ENCODE data around the gene BAG2. TPM values are rescaled to one million over a fixed set of nuclear protein-coding genes. Genes with fewer than 3 reads are reported as not detected.

Gene BAG2
- total and polyA plus RNA-seq, 8 donors = 2.0 to 48.7 (median 5.6) TPM

DNA sequence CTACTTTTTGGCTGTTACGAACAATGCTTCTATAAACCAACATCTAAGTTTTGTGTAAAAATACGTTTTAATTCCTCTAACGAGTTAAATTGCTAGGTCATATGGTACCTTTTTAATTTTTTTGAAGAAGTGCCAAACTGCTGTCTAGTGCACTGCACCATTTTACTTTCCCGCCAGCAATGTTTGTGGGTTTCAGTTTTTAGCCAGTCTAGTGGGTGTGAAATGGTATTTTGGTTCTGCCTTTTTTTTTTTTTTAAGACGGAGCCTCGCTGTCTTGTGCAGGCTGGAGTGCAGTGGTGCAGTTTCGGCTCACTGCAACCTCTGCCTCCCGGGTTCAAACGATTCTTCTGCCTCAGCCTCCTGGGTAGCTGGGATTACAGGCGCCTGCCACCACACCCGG lies 34.1 kb upstream of the BAG2 start:
- WGBS, 5 donors = 95 to 97% (median 96%) methylated on average over 11 of the region's 11 CpGs
- no peak overlapping the region for H3K4me3 ChIP-seq
- DNase-seq = no peak
- peaks cover 0 to 65% (median 65%) of the 10 kb centered on the region in 4 donors for H3K36me3 ChIP-seq
- intact Hi-C loops (cut with DNase I; ENCODE audit: low total_unique reads) = no loop called here
- no peak for TF ChIP-seq EP300 (IDR thresholded peaks at IDR 0.05)
- TF ChIP-seq POLR2AphosphoS5 (IDR thresholded peaks at IDR 0.05) = no peak
- TF ChIP-seq, protein P1, sequence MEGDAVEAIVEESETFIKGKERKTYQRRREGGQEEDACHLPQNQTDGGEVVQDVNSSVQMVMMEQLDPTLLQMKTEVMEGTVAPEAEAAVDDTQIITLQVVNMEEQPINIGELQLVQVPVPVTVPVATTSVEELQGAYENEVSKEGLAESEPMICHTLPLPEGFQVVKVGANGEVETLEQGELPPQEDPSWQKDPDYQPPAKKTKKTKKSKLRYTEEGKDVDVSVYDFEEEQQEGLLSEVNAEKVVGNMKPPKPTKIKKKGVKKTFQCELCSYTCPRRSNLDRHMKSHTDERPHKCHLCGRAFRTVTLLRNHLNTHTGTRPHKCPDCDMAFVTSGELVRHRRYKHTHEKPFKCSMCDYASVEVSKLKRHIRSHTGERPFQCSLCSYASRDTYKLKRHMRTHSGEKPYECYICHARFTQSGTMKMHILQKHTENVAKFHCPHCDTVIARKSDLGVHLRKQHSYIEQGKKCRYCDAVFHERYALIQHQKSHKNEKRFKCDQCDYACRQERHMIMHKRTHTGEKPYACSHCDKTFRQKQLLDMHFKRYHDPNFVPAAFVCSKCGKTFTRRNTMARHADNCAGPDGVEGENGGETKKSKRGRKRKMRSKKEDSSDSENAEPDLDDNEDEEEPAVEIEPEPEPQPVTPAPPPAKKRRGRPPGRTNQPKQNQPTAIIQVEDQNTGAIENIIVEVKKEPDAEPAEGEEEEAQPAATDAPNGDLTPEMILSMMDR (IDR thresholded peaks at IDR 0.05) = no peak
- TF ChIP-seq POLR2A (IDR thresholded peaks at IDR 0.05) = no peak
- no peak overlapping the region for H3K27ac ChIP-seq
- H3K4me1 ChIP-seq = no peaks in the 10 kb centered on the region
- H3K9me3 ChIP-seq = no peaks in the 10 kb centered on the region
- no peaks in the 10 kb centered on the region for H3K27me3 ChIP-seq

DNA sequence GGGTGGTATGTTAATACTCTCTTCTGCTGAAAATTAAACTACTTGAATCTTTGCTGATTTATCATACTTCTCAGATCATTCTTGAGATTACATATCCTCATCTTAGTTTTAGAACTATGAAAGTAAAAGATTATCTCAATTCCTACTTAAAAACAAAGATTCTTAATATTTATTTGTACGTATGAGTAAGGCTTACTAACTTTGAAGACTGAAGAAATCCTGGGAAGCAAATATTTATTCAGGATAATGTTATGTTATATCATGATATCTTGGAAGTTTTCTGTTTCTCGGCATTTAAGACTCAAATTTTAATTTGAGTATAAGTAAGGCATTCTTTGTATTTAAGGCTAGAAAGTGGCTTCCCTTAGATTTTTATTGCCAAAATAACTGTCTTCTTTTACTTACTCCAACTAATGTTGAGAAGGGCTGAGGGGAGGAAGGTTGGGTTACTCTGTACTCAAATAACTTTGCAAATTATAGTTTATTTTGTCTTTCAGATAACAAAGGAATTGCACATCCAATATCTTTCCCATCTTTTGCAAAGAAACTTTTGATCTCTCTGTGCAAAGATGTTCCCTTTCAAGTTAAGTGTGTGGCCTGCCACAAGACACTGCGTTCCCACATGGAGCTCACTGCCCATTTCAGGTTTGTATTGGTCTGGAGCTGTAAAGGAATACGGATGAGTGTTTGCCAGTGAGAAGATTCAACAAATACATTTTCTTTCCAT lies 30.5 kb upstream of the BAG2 start:
- Histone ChIP-seq H3K4me1 (no peaks in the 10 kb centered on the region), H3K4me3 (no peak overlapping the region), H3K27ac (no peak overlapping the region), H3K27me3 (no peaks in the 10 kb centered on the region), H3K9me3 (no peaks in the 10 kb centered on the region), H3K36me3 (peaks cover 6 to 58% (median 46%) of the 10 kb centered on the region in 4 donors)
- intact Hi-C loops (cut with DNase I; ENCODE audit: low total_unique reads) = no loop called here
- TF ChIP-seq, protein P1 (IDR thresholded peaks at IDR 0.05) = no peak
- TF ChIP-seq POLR2AphosphoS5 (IDR thresholded peaks at IDR 0.05) (no peak), POLR2A (IDR thresholded peaks at IDR 0.05) (no peak), EP300 (IDR thresholded peaks at IDR 0.05) (no peak)
- WGBS, 5 donors = 75 to 86% (median 80%) methylated on average over 4 of the region's 4 CpGs
- DNase-seq = no peak

DNA sequence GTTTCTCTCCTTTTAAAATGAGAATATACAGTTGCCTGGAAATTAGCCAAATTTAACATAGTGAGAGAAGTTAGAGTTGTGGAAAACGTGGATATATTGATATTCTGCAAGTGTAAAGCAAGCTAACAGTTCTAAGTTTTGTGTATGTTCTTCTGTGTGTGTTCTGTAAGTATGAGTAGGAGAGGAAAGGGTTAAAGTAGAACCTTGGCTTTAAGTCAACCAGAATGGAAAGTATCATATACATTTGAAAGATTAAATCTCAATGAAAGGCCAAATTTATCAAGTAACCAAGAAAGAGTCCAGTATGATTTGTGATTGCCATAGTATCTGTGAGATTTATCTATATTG lies 30.0 kb upstream of the BAG2 start:
- Histone ChIP-seq H3K27ac (no peak overlapping the region), H3K9me3 (no peaks in the 10 kb centered on the region), H3K4me1 (no peaks in the 10 kb centered on the region), H3K27me3 (no peaks in the 10 kb centered on the region), H3K36me3 (peaks cover 7 to 55% (median 45%) of the 10 kb centered on the region in 4 donors), H3K4me3 (no peak overlapping the region)
- TF ChIP-seq POLR2AphosphoS5 (IDR thresholded peaks at IDR 0.05) (no peak), EP300 (IDR thresholded peaks at IDR 0.05) (no peak), POLR2A (IDR thresholded peaks at IDR 0.05) (no peak)
- TF ChIP-seq, protein P1 (IDR thresholded peaks at IDR 0.05) = no peak
- intact Hi-C loops (cut with DNase I; ENCODE audit: low total_unique reads) = no loop called here
- 72 to 87% (median 78%) methylated on average over 1 of the region's 1 CpG for WGBS, 5 donors
- DNase-seq = no peak

DNA sequence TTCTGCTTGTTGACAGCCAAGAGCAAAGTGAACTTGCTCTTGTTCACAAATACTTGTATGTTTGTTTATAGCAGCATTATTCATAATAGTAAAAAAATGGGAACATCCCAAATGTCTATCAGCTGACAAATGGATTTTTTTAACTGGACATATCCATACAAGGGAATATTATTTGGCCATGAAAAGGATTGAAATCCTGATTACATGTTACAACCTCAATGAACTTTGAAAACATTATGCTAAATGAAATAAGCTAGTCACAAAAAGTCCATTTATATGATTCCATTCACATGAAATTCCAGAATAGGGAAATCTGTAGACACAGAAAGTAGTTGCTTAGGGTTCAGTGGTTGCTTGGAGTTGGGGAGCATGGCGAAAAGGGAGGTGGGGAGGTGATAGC lies 28.4 kb upstream of the BAG2 start:
- TF ChIP-seq POLR2A (IDR thresholded peaks at IDR 0.05) (no peak), EP300 (IDR thresholded peaks at IDR 0.05) (no peak), POLR2AphosphoS5 (IDR thresholded peaks at IDR 0.05) (no peak)
- TF ChIP-seq, protein P1 (IDR thresholded peaks at IDR 0.05) = no peak
- Histone ChIP-seq H3K36me3 (peaks cover 19 to 62% (median 48%) of the 10 kb centered on the region in 4 donors), H3K9me3 (no peaks in the 10 kb centered on the region), H3K27ac (no peak overlapping the region), H3K4me1 (no peaks in the 10 kb centered on the region), H3K4me3 (no peak overlapping the region), H3K27me3 (no peaks in the 10 kb centered on the region)
- no peak for DNase-seq
- WGBS, 5 donors = 91 to 98% (median 95%) methylated on average over 1 of the region's 1 CpG
- intact Hi-C loops (cut with DNase I; ENCODE audit: low total_unique reads) = no loop called here
